Measurements from ENCODE around the gene SUGP2. TPM values are rescaled to one million over a fixed set of nuclear protein-coding genes. Genes with fewer than 3 reads are reported as not detected.

SUGP2 gene
- total and polyA plus RNA-seq, 9 donors, result 27.0 to 81.9 (median 53.7) TPM

DNA sequence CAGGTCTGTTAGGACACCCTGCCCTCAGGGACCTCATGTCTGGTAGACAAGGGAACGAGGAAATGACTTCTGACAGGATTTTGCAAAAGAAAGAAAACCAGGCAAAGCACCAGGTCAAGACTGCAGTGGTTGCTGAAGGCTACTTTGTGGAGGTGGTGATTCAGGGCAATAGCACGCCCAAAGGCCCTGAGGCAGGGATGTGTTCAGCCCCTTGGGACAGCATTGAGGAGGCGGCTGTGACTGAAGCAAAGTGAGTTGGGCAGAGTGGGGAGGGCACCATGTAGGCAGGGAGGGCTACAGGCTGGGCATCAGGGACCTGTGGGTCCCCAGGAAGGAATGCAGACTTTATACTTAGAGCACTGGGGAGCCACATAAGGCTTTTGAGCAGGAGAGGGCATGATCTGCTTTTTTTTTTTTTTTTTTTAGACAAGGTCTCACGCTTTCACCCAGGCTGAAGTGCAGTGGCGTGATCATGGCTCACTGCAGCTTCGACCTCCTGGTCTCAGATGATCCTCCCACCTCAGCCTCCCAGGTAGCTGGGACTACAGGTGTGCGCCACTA is 81.5 kb downstream of the SUGP2 start:
- DNase-seq, result no peak
- no peaks in the 10 kb centered on the region for H3K4me1 ChIP-seq (ENCODE audit: insufficient read depth)
- WGBS, 3 donors, result 89 to 92% (median 91%) methylated on average over 7 of the region's 7 CpGs
- H3K36me3 ChIP-seq, result no peaks in the 10 kb centered on the region
- no peaks in the 10 kb centered on the region for H3K9me3 ChIP-seq
- H3K4me3 ChIP-seq, result no peak overlapping the region
- intact Hi-C loops (cut with DNase I), result no loop called here
- no peak overlapping the region for H3K27ac ChIP-seq
- TF ChIP-seq POLR2A (IDR thresholded peaks at IDR 0.05) (no peak), EP300 (IDR thresholded peaks at IDR 0.05) (no peak)
- TF ChIP-seq, protein P1, sequence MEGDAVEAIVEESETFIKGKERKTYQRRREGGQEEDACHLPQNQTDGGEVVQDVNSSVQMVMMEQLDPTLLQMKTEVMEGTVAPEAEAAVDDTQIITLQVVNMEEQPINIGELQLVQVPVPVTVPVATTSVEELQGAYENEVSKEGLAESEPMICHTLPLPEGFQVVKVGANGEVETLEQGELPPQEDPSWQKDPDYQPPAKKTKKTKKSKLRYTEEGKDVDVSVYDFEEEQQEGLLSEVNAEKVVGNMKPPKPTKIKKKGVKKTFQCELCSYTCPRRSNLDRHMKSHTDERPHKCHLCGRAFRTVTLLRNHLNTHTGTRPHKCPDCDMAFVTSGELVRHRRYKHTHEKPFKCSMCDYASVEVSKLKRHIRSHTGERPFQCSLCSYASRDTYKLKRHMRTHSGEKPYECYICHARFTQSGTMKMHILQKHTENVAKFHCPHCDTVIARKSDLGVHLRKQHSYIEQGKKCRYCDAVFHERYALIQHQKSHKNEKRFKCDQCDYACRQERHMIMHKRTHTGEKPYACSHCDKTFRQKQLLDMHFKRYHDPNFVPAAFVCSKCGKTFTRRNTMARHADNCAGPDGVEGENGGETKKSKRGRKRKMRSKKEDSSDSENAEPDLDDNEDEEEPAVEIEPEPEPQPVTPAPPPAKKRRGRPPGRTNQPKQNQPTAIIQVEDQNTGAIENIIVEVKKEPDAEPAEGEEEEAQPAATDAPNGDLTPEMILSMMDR (IDR thresholded peaks at IDR 0.05), result no peak
- H3K27me3 ChIP-seq, result no peaks in the 10 kb centered on the region

DNA sequence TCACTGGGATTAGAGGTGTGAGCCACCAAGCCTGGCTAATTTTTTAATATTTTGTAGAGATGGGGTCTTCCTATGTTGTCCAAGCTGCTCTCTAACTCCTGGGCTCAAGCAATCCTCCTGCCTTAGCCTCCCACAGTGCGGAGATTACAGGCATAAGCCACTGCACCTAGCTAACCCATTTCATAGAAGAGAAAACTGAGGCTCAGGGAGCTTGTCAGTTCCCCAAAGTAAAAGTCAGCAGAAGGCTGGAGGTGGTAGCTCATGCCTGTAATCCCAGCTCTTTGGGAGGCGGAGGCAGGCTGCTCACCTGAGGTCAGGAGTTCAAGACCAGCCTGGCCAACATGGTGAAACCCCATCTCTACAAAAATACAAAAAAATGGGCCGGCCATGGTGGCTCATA is 83.5 kb downstream of the SUGP2 start:
- no peak overlapping the region for H3K4me3 ChIP-seq
- 85 to 100% (median 89%) methylated on average over 3 of the region's 3 CpGs for whole genome bisulfite sequencing, 3 donors
- DNase-seq, result no peak
- H3K4me1 ChIP-seq (ENCODE audit: insufficient read depth), result no peaks in the 10 kb centered on the region
- no peaks in the 10 kb centered on the region for H3K36me3 ChIP-seq
- H3K27me3 ChIP-seq, result no peaks in the 10 kb centered on the region
- H3K9me3 ChIP-seq, result no peaks in the 10 kb centered on the region
- TF ChIP-seq, protein P1 (IDR thresholded peaks at IDR 0.05), result no peak
- TF ChIP-seq POLR2A (IDR thresholded peaks at IDR 0.05) (no peak), EP300 (IDR thresholded peaks at IDR 0.05) (no peak)
- H3K27ac ChIP-seq, result no peak overlapping the region
- intact Hi-C loops (cut with DNase I), result loop anchor here in 1 of 4 donors (10.0 kb wide), 1 partner anchor 85 kb away; no protein-coding TSS in a partner anchor

DNA sequence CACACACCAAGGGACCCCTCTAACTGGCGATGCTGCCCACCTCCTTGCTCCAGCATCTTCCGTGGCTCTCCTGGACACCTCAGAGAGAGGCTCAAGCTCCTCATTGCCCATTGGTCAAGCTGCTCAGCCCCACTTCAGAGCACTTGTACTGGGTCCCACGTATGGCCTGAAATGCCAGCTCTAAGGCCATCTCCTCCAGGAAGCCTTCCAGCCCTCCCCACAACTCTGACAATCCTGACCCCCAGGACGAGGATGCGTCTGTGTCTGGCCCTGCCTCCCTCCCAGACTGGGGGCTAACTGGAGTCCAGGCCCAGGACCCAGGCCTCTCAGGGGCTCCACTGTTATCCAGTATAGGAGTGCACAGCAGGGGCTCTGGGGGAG is 84.4 kb downstream of the SUGP2 start:
- Histone ChIP-seq H3K4me1 (ENCODE audit: insufficient read depth) (no peaks in the 10 kb centered on the region), H3K4me3 (no peak overlapping the region), H3K27me3 (no peaks in the 10 kb centered on the region), H3K36me3 (no peaks in the 10 kb centered on the region), H3K27ac (no peak overlapping the region), H3K9me3 (no peaks in the 10 kb centered on the region)
- WGBS, 3 donors, result 78 to 89% (median 80%) methylated on average over 5 of the region's 5 CpGs
- TF ChIP-seq EP300 (IDR thresholded peaks at IDR 0.05) (no peak), POLR2A (IDR thresholded peaks at IDR 0.05) (no peak)
- TF ChIP-seq, protein P1 (IDR thresholded peaks at IDR 0.05), result no peak
- intact Hi-C loops (cut with DNase I), result loop anchor here in 1 of 4 donors (10.0 kb wide), 1 partner anchor 84 kb away; no protein-coding TSS in a partner anchor
- no peak for DNase-seq

DNA sequence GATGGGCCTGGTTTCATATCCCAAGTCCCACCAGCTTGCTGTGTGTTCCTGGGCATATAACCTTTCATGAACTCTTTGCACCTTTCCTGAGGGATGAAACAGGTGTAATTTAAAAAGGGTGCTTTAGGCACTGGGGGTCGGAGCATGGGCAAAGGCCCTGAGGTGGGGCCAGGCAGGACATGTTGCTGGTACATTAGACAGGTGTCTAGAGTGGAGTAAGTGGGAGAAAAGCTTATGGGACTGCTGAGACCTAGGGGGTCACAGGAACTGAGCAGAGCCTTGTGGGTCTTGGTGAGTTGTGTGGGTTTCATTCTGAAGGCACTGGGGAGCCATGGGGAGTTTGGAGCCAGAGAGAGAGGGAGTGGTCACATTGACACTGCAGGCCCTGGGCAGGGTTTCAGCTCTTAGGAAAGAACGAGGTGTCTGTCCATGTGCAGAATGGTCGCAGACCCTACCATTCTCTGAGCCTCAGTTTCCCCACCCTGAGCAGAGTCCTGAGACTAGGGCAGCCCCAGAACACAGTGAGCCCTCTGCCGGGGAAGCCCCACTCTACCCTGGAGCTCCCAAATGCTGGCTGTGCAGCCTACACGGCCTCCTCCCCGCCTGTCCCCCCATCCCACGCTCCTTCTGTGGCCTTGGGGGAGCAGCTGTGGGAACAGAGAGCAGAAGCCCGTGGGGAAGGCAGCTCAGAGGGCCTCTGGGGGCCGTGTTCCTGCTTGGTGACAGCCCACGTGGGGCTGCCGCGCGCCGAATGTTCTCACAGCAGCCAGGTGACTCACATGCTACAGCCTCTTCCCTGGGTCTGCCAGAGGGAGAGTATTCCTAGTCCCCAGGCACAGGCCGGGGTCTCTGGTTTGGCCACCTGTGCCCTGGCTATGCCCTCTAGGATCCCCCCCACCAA is 85.0 kb downstream of the SUGP2 start:
- no peaks in the 10 kb centered on the region for H3K9me3 ChIP-seq
- H3K4me1 ChIP-seq (ENCODE audit: insufficient read depth), result no peaks in the 10 kb centered on the region
- 46 to 61% (median 54%) methylated on average over 15 of the region's 15 CpGs for WGBS, 3 donors
- TF ChIP-seq EP300 (IDR thresholded peaks at IDR 0.05), result no peak
- no peak for TF ChIP-seq POLR2A (IDR thresholded peaks at IDR 0.05)
- TF ChIP-seq, protein P1 (IDR thresholded peaks at IDR 0.05), result no peak
- no peaks in the 10 kb centered on the region for H3K27me3 ChIP-seq
- no peaks in the 10 kb centered on the region for H3K36me3 ChIP-seq
- no peak overlapping the region for H3K27ac ChIP-seq
- H3K4me3 ChIP-seq, result no peak overlapping the region
- no peak for DNase-seq
- intact Hi-C loops (cut with DNase I), result loop anchor here in 1 of 4 donors (10.0 kb wide), 1 partner anchor 84 kb away; no protein-coding TSS in a partner anchor
